ENCODE results near the gene PSMB7.

PSMB7 gene

DNA sequence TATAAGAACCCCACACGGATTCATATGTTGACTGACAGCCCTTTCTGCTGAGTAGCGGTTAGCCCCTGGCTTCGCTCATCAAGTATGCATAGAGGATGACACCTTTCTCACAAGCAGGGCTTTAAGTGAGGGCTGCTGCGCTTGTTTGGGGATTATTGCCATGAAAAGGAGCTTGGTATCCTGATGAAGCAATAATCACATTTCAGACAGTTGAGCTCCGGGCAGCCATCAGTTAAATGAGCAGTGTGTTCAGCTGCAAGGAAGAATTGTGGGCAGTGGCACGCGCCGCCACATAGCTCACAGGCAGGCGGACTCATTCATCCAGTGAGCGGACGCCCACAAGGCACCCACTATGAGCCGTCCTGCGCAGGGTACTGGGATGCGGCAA lies 79.9 kb downstream of the PSMB7 start:
- H3K4me3 Mint-ChIP-seq, result no peak overlapping the region
- peaks cover 19% of the 10 kb centered on the region for H3K4me1 Mint-ChIP-seq
- peaks cover 18% of the 10 kb centered on the region for H3K9me3 Mint-ChIP-seq
- no peak for TF ChIP-seq CTCF (IDR thresholded peaks at IDR 0.05)
- peaks cover 51% of the 10 kb centered on the region for H3K36me3 Mint-ChIP-seq (ENCODE audit: low read depth)
- H3K27me3 Mint-ChIP-seq (ENCODE audit: low read depth, poor library complexity), result no peaks in the 10 kb centered on the region
- H3K27ac Mint-ChIP-seq, result no peak overlapping the region
- DNase-seq, result no peak

DNA sequence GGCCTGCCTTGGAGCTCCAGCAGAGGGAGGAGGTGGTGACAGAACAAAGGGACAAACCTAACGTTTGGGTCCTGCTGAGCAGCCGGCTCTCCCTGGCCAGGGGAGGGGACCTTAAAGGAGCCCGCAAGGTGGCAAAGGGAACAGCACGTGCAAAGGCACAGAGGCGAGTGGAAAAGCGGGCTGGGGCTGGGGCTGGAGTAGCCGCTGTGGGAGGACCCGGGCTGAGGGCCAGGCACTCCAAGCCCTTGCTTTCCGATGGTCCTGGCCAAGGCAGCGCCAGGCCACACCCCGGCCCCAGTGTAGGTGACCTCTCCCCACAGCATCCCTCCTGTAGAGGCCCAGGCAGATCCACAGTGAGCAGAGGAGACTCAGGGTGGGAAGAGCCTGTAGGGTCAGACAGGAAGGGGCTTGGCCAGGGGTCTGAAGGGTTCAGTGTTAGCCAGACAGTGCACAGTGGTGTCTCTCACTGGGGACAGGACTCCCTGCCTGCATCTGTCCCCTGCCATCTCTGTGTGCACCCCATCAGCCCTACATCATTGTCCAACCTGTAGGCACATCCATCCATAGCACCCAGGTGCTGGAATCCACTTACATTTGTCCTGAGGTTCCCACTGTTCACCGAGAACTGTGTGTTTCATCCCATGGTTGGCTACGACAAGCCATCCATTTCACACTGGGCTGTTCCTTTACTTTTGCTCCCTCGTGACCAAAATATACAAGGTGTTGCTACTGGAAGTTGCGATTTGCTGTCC lies 80.5 kb downstream of the PSMB7 start:
- H3K4me3 Mint-ChIP-seq, result no peak overlapping the region
- peaks cover 14% of the 10 kb centered on the region for H3K4me1 Mint-ChIP-seq
- no peaks in the 10 kb centered on the region for H3K27me3 Mint-ChIP-seq (ENCODE audit: low read depth, poor library complexity)
- no peak for DNase-seq
- peaks cover 51% of the 10 kb centered on the region for H3K36me3 Mint-ChIP-seq (ENCODE audit: low read depth)
- TF ChIP-seq CTCF (IDR thresholded peaks at IDR 0.05), result no peak
- H3K27ac Mint-ChIP-seq, result no peak overlapping the region
- peaks cover 18% of the 10 kb centered on the region for H3K9me3 Mint-ChIP-seq

DNA sequence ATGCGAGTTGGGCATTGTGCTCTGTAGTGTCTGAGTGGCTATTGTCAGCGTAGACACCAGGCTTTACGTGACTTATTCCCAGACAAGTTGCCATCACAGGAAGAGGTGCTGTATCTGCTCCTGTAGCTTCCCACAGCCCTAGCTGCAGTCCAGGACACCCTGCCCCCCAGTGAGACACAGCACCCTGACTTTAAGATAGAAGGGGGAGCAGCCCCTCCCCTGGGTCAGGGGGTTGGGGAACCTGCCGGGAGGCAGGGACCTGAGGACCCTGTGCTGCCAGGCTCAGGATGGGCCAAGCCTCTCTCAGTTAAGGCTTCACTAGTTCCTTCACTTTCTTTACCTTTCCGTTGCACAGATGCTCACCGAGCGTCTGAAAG lies 82.1 kb downstream of the PSMB7 start:
- TF ChIP-seq CTCF (IDR thresholded peaks at IDR 0.05), result no peak
- Mint-ChIP-seq H3K4me3 (no peak overlapping the region), H3K9me3 (peaks cover 13% of the 10 kb centered on the region), H3K4me1 (peaks cover 8% of the 10 kb centered on the region), H3K27me3 (ENCODE audit: low read depth, poor library complexity) (no peaks in the 10 kb centered on the region), H3K27ac (peak overlapping the region; percentile 82), H3K36me3 (ENCODE audit: low read depth) (peaks cover 37% of the 10 kb centered on the region)
- no peak for DNase-seq

GRCh38 chr9:124332361-124333202 lies 82.7 kb downstream of the PSMB7 start:
- peak overlapping the region; percentile 82 for H3K27ac Mint-ChIP-seq
- H3K4me1 Mint-ChIP-seq, result peaks cover 8% of the 10 kb centered on the region
- TF ChIP-seq CTCF (IDR thresholded peaks at IDR 0.05), result no peak
- no peak for DNase-seq
- no peaks in the 10 kb centered on the region for H3K27me3 Mint-ChIP-seq (ENCODE audit: low read depth, poor library complexity)
- peaks cover 31% of the 10 kb centered on the region for H3K36me3 Mint-ChIP-seq (ENCODE audit: low read depth)
- H3K4me3 Mint-ChIP-seq, result no peak overlapping the region
- H3K9me3 Mint-ChIP-seq, result peaks cover 7% of the 10 kb centered on the region

GRCh38 chr9:124331580-124331979 lies 83.7 kb downstream of the PSMB7 start:
- Mint-ChIP-seq H3K27me3 (ENCODE audit: low read depth, poor library complexity) (no peaks in the 10 kb centered on the region), H3K4me1 (peaks cover 8% of the 10 kb centered on the region), H3K4me3 (no peak overlapping the region), H3K36me3 (ENCODE audit: low read depth) (peaks cover 22% of the 10 kb centered on the region), H3K9me3 (no peaks in the 10 kb centered on the region), H3K27ac (no peak overlapping the region)
- TF ChIP-seq CTCF (IDR thresholded peaks at IDR 0.05), result no peak
- no peak for DNase-seq

Data from nephron progenitor cell (in vitro differentiated cells).